Lower leg skin (tissue), 3 donors: ENCODE data around the gene KCTD12.

Experiments used
- CTCF ChIP-seq, 3 donors: fragments of 450-650 bp; IDR thresholded peaks; one replicate each; pipeline ENCODE4 v1.5.1; 2016; ENCODE audit warnings: antibody characterized with exemption in 3 of 3, mild to moderate bottlenecking in 3 of 3, moderate library complexity in 2 of 3
- POLR2A ChIP-seq, 2 donors: fragments of 450-650 bp; IDR thresholded peaks; one replicate each; pipeline ENCODE4 v1.6.1; 2016 to 2017; ENCODE audit warnings: antibody characterized with exemption in 2 of 2, mild to moderate bottlenecking in 1 of 2, moderate library complexity in 1 of 2

- no peak for TF ChIP-seq CTCF (IDR thresholded peaks at IDR 0.05)
- TF ChIP-seq POLR2A (IDR thresholded peaks at IDR 0.05): no peak
Observed at GRCh38 chr13:76871432-76871831, 14.8 kb downstream of the KCTD12 start.
